ENCODE measurements around the gene CD34.

- TF ChIP-seq EZH2 (IDR thresholded peaks at IDR 0.05; ENCODE audit: low read length, unreplicated experiment) (no peak), CTCF (conservative IDR thresholded peaks at IDR 0.05; ENCODE audit: low read depth, low read length) (peak; percentile 24; the same call in 1 of the 2 replicates)
Measured at GRCh38 chr1:207840380-207840779, 70.5 kb downstream of the CD34 start.
